ENCODE data around the gene SRR.
A peak's percentile ranks its signal among the peaks of the same experiment; 100 is the strongest.

The SRR gene

DNA sequence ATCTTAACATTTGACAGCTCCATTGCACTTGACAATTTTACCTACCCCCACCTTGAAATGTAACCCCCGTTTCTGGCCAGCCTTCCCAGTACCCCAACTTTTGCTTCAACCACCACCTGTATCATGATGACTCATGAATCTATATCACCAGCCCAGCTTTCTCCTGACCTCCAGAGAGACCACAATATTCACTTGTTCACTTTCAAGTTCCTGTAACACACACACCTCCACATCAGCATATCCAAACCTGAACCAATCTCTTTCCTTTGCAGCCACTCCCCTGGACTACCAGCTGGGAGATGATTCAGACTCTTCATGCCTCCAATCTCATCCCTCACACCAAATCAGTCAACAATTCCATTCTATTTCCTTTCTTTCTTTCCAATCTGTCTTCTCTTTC lies 8.2 kb upstream of the SRR start:
- no peak for DNase-seq (ENCODE audit: low read depth)
- TF ChIP-seq CTCF (IDR thresholded peaks at IDR 0.05; ENCODE audit: low read length, missing control alignments) = no peak
- no peak overlapping the region for H3K4me3 ChIP-seq (replicated peaks; ENCODE audit: low read depth, low read length)

- H3K4me3 ChIP-seq (replicated peaks; ENCODE audit: low read depth, low read length) = no peak overlapping the region
- no peak for TF ChIP-seq CTCF (IDR thresholded peaks at IDR 0.05; ENCODE audit: low read length, missing control alignments)
- no peak for DNase-seq (ENCODE audit: low read depth)
These were observed 6.7 kb upstream of the SRR start for GRCh38 chr17:2297023-2297422.

GRCh38 chr17:2299136-2299535 lies 4.6 kb upstream of the SRR start:
- no peak overlapping the region for H3K4me3 ChIP-seq (replicated peaks; ENCODE audit: low read depth, low read length)
- DNase-seq (ENCODE audit: low read depth) = no peak
- TF ChIP-seq CTCF (IDR thresholded peaks at IDR 0.05; ENCODE audit: low read length, missing control alignments) = no peak

- no peak for DNase-seq (ENCODE audit: low read depth)
- no peak for TF ChIP-seq CTCF (IDR thresholded peaks at IDR 0.05; ENCODE audit: low read length, missing control alignments)
These were observed 4.0 kb upstream of the SRR start for GRCh38 chr17:2299756-2300155.

DNA sequence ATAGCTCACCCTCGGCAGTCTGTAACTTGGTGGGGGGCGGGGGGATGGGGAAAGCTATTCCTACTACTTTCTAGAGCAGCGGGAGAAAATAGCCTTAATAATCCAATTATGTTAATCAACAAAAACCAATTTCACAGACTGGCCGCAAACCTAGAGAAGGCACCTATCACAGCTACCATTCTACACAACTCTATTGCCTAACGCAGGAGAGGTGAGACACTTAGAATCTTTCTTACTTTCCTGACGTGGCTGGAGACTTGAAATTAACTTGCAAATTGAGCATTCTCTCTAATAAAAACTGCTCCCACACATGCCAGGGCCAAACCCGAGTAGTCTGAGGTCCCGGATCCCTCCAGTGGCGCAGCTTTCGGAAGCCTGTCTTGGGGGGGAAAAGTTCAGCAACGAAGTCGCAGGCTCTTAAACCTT lies 959 bp upstream of the SRR start:
- peak overlapping the region; percentile 93 for H3K4me3 ChIP-seq (replicated peaks; ENCODE audit: low read depth, low read length)
- no peak for DNase-seq (ENCODE audit: low read depth)

More at GRCh38 chr17:2299756-2300155, 4.0 kb upstream of the SRR start:
- H3K4me3 ChIP-seq (replicated peaks; ENCODE audit: low read depth, low read length) = no peak overlapping the region

DNA sequence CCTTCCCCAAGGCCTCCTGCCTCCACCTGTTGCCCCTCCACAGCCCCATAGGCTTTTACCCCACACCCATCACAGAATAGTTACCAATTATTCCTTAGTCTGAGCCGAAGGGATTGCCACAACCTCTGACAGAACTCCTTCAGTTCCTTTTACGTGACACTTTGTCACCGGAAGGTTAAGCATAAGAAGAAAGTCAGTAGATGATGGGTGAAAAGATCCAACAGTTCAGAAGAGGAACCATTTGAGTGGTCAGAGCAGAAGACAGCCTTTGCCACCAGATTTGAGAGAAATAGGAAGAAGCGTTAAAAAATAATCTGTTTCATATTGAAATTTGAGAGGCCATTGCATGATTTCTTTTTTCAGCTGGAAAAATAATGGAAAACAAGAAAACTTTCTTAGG lies 1.2 kb downstream of the SRR start:
- TF ChIP-seq CTCF (IDR thresholded peaks at IDR 0.05; ENCODE audit: low read length, missing control alignments) = no peak
- DNase-seq (ENCODE audit: low read depth) = no peak

More for the DNA sequence above, 959 bp upstream of the SRR start:
- no peak for TF ChIP-seq CTCF (IDR thresholded peaks at IDR 0.05; ENCODE audit: low read length, missing control alignments)

GRCh38 chr17:2309338-2310154 lies 5.8 kb downstream of the SRR start:
- no peak overlapping the region for H3K4me3 ChIP-seq (replicated peaks; ENCODE audit: low read depth, low read length)
- DNase-seq (ENCODE audit: low read depth) = peak; percentile 53
- TF ChIP-seq CTCF (IDR thresholded peaks at IDR 0.05; ENCODE audit: low read length, missing control alignments) = no peak

More for the DNA sequence above, 1.2 kb downstream of the SRR start:
- no peak overlapping the region for H3K4me3 ChIP-seq (replicated peaks; ENCODE audit: low read depth, low read length)
